GM18526 (cell line): ENCODE measurements around the gene IRF2.

Source experiments
- POLR2A ChIP-seq: IDR thresholded peaks from 3 replicates; pipeline ENCODE4 v1.6.1; 2011; ENCODE audit not compliant: insufficient read length; ENCODE audit errors: extremely low read depth

Gene IRF2

DNA sequence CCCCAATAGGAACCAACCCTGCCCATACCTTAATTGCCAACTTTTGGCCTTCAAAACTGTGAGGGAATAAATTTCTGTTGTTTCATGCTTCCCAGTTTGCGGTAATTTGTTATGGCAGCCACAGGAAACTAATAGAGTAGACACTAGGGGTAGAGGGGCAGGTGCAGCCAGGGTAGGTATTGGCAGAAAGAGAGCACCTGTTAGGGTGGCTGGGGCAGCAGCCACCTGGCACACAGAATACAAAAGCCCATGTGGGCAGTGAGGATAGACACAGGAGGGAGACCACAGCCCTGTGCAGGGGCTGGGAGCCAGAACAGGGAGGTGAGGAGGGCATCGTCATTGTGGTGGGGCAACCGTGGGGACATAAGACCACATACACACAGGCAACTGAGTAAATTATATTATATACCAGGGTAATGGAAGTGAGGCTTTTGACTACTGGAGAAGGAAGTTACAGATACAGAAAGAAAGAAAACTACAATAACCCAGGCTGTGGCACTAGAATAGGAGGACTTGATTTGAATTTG, 28.2 kb downstream of the IRF2 start:
- TF ChIP-seq POLR2A = no peak

- no peak for TF ChIP-seq POLR2A
These were observed 29.4 kb downstream of the IRF2 start for GRCh38 chr4:184444953-184445309.

DNA sequence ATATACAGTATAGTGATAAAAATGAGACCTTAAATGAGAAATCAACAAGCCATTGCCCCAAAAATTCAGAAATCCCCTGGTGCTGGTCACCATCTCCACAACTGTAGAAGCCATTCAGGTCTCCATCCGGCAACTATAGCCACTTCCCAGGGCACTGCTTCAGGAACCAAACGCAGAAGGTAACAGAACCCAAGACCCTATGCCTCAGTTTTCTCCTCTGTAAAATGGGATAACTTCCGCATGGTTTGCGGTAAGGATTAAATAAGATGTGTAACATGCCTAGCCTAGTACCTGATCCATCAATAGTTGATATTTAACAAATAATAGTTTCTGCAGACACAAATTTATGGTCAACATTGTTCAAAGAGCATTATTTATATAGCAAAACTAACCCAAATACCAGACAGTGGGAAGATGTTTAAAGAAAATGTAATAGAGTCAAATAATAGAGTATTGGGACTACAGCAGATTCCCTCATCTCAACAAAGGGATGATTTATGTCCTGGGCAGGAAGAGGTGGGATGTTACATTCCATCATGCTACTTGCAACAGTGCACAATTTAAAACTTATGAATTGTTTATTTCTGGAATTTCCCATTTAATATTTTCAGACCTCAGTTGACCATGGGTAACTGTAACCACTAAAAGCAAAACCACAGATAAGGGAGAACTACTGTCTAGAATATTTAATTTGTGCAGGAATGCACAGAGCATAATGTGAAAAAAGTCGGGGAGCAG, 30.0 kb downstream of the IRF2 start:
- TF ChIP-seq POLR2A = no peak

GRCh38 chr4:184443318-184443717, 31.0 kb downstream of the IRF2 start:
- no peak for TF ChIP-seq POLR2A

GRCh38 chr4:184442314-184442635, 32.1 kb downstream of the IRF2 start:
- no peak for TF ChIP-seq POLR2A

GRCh38 chr4:184441461-184442313, 32.7 kb downstream of the IRF2 start:
- no peak for TF ChIP-seq POLR2A

DNA sequence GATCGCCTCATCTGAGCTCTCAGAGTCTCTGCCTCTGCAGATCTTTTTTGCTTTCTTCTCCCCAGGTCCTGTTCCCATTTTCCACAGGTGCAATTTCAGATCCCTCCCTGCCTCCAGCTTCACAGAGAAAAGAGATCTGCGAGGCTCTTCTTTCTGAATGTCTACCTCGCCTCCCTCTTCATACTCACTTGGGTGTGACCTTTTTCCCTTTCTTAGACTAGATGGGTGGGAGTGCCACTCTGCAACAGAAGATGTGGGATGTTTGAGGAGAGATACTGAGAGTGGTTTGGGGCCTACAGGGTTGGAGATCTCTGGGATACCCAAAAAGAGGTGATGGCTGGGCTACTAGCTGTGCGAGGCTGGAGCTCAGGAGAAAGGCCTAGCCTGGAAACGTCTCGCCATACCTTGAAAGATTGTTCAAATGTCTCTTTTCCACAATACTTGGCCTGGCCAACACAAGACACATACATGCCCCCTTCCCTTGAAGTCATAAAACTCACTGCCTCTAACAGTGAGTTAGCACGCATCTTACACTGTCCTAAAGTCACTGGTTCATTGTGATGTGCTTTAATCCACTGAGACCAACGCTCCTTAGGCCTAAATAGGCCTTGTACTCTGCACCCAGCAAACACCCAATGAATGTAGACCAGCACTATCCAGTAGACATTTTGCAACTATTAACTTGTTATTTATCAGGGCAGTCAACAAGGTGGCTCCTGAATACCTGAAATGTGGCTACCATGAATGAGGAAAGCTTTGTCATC, 33.6 kb downstream of the IRF2 start:
- no peak for TF ChIP-seq POLR2A

- no peak for TF ChIP-seq POLR2A
These were observed 34.3 kb downstream of the IRF2 start for GRCh38 chr4:184439856-184440594.

GRCh38 chr4:184439386-184439785, 35.0 kb downstream of the IRF2 start:
- TF ChIP-seq POLR2A = no peak

DNA sequence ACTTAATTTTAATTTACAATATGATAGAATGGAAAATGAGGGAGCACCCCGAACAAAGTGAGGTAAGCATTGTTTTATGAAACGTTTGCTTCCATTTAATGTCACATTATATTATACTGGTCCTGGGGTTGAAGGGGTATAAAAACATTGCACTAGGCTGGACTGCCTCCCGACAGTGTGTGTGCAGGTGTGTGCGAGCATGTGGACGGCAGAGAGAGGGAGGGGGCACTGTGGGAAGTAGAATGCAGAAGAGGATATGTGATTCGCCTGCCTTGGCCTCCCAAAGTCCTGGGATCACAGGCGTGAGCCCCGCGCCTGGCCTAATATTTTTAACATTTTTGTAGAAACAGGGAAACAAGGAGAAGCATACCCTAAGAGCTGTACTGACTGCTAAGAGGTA, 36.0 kb downstream of the IRF2 start:
- no peak for TF ChIP-seq POLR2A

DNA sequence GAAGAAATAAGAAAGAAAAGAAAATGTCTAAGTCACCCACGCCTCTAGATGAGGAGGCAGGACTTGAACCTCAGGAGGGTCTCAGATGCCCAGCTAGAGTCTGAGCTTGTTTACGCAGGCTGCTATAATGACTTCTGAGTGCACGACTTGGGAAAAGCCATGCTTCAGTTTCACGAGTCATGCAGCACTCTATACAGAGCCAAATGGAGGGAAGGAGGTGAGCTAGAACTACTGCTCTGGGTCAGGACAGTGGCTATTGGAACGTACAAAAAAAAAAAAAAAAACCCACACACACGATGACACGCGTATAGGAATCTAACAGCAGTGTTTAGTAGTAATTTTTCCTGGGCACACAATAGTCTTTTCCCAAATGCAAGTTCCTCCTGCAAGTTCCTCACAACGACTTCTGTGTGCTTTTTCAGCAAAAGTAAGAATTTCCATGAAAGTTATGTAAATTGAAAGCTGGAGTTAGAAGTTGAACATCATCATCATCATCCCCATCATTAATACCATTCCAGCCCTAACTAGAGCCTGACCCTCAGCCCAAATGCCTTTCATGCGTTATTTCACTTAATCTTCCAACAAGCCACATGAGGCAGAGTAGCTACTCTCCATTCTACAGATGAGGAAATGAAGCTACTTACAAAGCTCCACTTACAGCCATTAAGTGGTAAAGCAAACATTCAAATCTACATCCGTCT, 36.6 kb downstream of the IRF2 start:
- no peak for TF ChIP-seq POLR2A

GRCh38 chr4:184434501-184435066, 39.8 kb downstream of the IRF2 start:
- TF ChIP-seq POLR2A = no peak

- no peak for TF ChIP-seq POLR2A
These were observed 40.3 kb downstream of the IRF2 start for GRCh38 chr4:184434021-184434420.

GRCh38 chr4:184433258-184433892, 41.0 kb downstream of the IRF2 start:
- TF ChIP-seq POLR2A = no peak
